ENCODE measurements around the gene CDKL1. TPM values are rescaled to one million over a fixed set of nuclear protein-coding genes. Genes with fewer than 3 reads are reported as not detected.
"Not testable (repeated sequence)": the region's sequence is repeated elsewhere in the genome, so short reads cannot be mapped to it uniquely, and the experiment has no call there.

Gene CDKL1
- total RNA-seq, 1 donor from 2014 or later: 1.3 TPM

DNA sequence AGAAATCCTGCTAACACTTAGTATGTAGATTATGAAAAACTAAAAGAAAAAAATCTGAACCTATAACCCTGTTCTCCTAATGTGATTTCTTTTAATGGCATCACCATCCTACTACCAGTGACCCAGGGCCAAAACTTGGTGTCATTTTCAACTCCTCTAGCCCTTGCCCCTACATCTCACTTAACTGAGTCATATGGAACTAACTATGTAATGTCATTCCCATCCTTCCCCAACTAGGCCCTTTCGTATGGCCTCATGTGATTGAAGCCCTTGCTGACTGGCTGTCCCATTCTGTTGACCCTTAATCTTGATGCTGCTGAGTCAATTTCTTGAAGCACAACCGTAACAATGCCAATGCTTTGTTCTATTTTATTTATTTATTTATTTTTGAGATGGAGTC, 77.0 kb downstream of the CDKL1 start:
- H3K36me3 Mint-ChIP-seq (ENCODE audit: insufficient read depth): peaks cover 21% of the 10 kb centered on the region
- TF ChIP-seq CTCF (IDR thresholded peaks at IDR 0.05; ENCODE audit: unreplicated experiment): no peak
- no peak for DNase-seq (ENCODE audit: low spot score, unreplicated experiment)
- H3K4me1 Mint-ChIP-seq (ENCODE audit: low read depth): no peaks in the 10 kb centered on the region
- H3K27ac Mint-ChIP-seq: no peak overlapping the region
- peaks cover 10% of the 10 kb centered on the region for H3K9me3 Mint-ChIP-seq (ENCODE audit: low read depth)
- no peaks in the 10 kb centered on the region for H3K27me3 Mint-ChIP-seq
- no peak overlapping the region for H3K4me3 Mint-ChIP-seq (ENCODE audit: low read depth)

DNA sequence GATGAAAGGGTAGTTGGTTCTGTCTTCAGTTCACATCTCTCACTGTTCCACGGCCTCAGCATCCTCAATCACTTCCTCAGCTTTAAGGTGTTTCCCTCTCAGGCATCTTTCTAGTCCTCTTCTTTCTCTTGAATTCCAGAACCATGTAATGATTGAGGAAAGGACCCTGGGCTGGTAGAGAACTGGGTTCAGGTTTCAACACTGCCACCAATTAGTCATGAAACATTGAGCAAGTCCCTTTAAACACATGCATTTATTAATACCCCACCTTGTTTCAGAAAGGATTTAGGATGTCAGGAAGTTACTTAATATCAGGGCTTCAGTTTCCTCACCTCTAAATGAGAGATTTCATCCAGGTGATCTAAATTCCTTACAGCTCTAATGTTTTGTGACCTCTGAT, 77.4 kb downstream of the CDKL1 start:
- Mint-ChIP-seq H3K4me1 (ENCODE audit: low read depth) (no peaks in the 10 kb centered on the region), H3K4me3 (ENCODE audit: low read depth) (no peak overlapping the region), H3K36me3 (ENCODE audit: insufficient read depth) (peaks cover 20% of the 10 kb centered on the region), H3K9me3 (ENCODE audit: low read depth) (peaks cover 11% of the 10 kb centered on the region), H3K27ac (no peak overlapping the region), H3K27me3 (no peaks in the 10 kb centered on the region)
- no peak for DNase-seq (ENCODE audit: low spot score, unreplicated experiment)
- no peak for TF ChIP-seq CTCF (IDR thresholded peaks at IDR 0.05; ENCODE audit: unreplicated experiment)

- Mint-ChIP-seq H3K4me3 (ENCODE audit: low read depth) (no peak overlapping the region), H3K27ac (no peak overlapping the region), H3K36me3 (ENCODE audit: insufficient read depth) (peaks cover 27% of the 10 kb centered on the region), H3K4me1 (ENCODE audit: low read depth) (peaks cover 5% of the 10 kb centered on the region), H3K9me3 (ENCODE audit: low read depth) (peaks cover 17% of the 10 kb centered on the region), H3K27me3 (no peaks in the 10 kb centered on the region)
- no peak for DNase-seq (ENCODE audit: low spot score, unreplicated experiment)
- peak; percentile 68 for TF ChIP-seq CTCF (IDR thresholded peaks at IDR 0.05; ENCODE audit: unreplicated experiment)
These were observed 78.6 kb downstream of the CDKL1 start for GRCh38 chr14:50318031-50318626.

- Mint-ChIP-seq H3K4me1 (ENCODE audit: low read depth) (peaks cover 15% of the 10 kb centered on the region), H3K4me3 (ENCODE audit: low read depth) (peak overlapping the region; percentile 19), H3K9me3 (ENCODE audit: low read depth) (peaks cover 17% of the 10 kb centered on the region), H3K36me3 (ENCODE audit: insufficient read depth) (peaks cover 28% of the 10 kb centered on the region)
- H3K27me3 Mint-ChIP-seq; H3K27ac Mint-ChIP-seq; DNase-seq (ENCODE audit: low spot score, unreplicated experiment): not testable (repeated sequence)
These were observed 82.6 kb downstream of the CDKL1 start for GRCh38 chr14:50314098-50314497.

DNA sequence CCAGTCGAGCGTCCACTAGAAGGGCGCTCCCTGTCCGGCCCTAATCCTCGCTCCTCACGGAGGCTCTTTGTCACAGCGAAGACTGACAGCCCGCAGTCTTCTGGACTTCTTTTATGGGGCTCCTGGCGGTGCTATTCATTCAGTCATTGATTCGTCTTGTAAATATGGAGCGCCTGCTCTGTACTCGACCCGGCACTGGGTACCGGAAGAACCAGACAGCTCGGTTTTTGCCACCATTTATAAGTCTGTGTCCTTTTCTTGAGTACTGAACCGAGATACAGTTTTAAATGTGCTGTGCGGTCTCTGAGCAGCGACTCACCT, 84.0 kb downstream of the CDKL1 start:
- Mint-ChIP-seq H3K36me3 (ENCODE audit: insufficient read depth) (peaks cover 28% of the 10 kb centered on the region), H3K27ac (peak overlapping the region; percentile 99), H3K4me1 (ENCODE audit: low read depth) (peaks cover 16% of the 10 kb centered on the region), H3K9me3 (ENCODE audit: low read depth) (peaks cover 17% of the 10 kb centered on the region), H3K4me3 (ENCODE audit: low read depth) (peak overlapping the region; percentile 89), H3K27me3 (no peaks in the 10 kb centered on the region)
- no peak for DNase-seq (ENCODE audit: low spot score, unreplicated experiment)
- TF ChIP-seq CTCF (IDR thresholded peaks at IDR 0.05; ENCODE audit: unreplicated experiment): no peak

- Mint-ChIP-seq H3K27me3 (no peaks in the 10 kb centered on the region), H3K36me3 (ENCODE audit: insufficient read depth) (peaks cover 29% of the 10 kb centered on the region), H3K27ac (peak within 1 kb of the TSS; percentile 99), H3K4me3 (ENCODE audit: low read depth) (peak within 1 kb of the TSS; percentile 89), H3K4me1 (ENCODE audit: low read depth) (peaks cover 16% of the 10 kb centered on the region), H3K9me3 (ENCODE audit: low read depth) (peaks cover 17% of the 10 kb centered on the region)
- no peak for TF ChIP-seq CTCF (IDR thresholded peaks at IDR 0.05; ENCODE audit: unreplicated experiment)
- peak; percentile 90 for DNase-seq (ENCODE audit: low spot score, unreplicated experiment)
These were observed 84.5 kb downstream of the CDKL1 start, which contains the start of the genes DMAC2L and L2HGDH for GRCh38 chr14:50311972-50312733. Gene DMAC2L, plus strand, starts transcription at chr14:50312324. Its CDS starts 9,164 bp downstream, at chr14:50321488. Gene L2HGDH, minus strand, starts transcription at chr14:50312229. Its CDS starts 79 bp downstream, at chr14:50312150.

Measured in progenitor cell of endocrine pancreas (in vitro differentiated cells).